Superior temporal gyrus (tissue), 1 donor: ENCODE measurements around the gene MAGEA2B.
"Not testable (repeated sequence)": the region's sequence is repeated elsewhere in the genome, so short reads cannot be mapped to it uniquely, and the experiment has no call there.

ENCODE experiments used
- DNase-seq: peaks from one replicate; pipeline ENCODE4 v3.0.0-alpha.2; 2016; ENCODE audit errors: extremely low spot score

Gene MAGEA2B

GRCh38 chrX:152713815-152714787 lies at the start of gene MAGEA2B:
Gene MAGEA2B (plus strand): TSS chrX:152714628. CDS start chrX:152717107, 2,479 bp downstream.
- not testable (repeated sequence) for DNase-seq

- no peak for DNase-seq
These were observed 40.3 kb upstream of the MAGEA2B start for GRCh38 chrX:152674135-152674534.

- not testable (repeated sequence) for DNase-seq
These were observed 39.8 kb upstream of the MAGEA2B start for GRCh38 chrX:152674652-152675051.

GRCh38 chrX:152681012-152681411 lies 33.4 kb upstream of the MAGEA2B start:
- DNase-seq = not testable (repeated sequence)

- DNase-seq = not testable (repeated sequence)
These were observed 16.2 kb upstream of the MAGEA2B start, which contains the start of gene MAGEA3 for GRCh38 chrX:152697952-152698931. Gene MAGEA3 (plus strand): TSS chrX:152698794. CDS start chrX:152700833, 2,039 bp downstream.

GRCh38 chrX:152700390-152700789 lies 14.0 kb upstream of the MAGEA2B start:
- not testable (repeated sequence) for DNase-seq

- not testable (repeated sequence) for DNase-seq
These were observed 7.9 kb upstream of the MAGEA2B start for GRCh38 chrX:152706500-152706899.

- not testable (repeated sequence) for DNase-seq
These were observed 5.3 kb upstream of the MAGEA2B start, which contains the start of gene CSAG2 for GRCh38 chrX:152709173-152709572. Gene CSAG2 (minus strand): TSS chrX:152709273. CDS start chrX:152709112, 161 bp downstream.

- not testable (repeated sequence) for DNase-seq
These were observed 1.2 kb upstream of the MAGEA2B start for GRCh38 chrX:152713195-152713594.

GRCh38 chrX:152725409-152725808 lies 11.0 kb downstream of the MAGEA2B start:
- no peak for DNase-seq

- DNase-seq = no peak
These were observed 19.0 kb downstream of the MAGEA2B start, which contains the start of the genes CSAG1 and MAGEA12 for GRCh38 chrX:152733261-152733975. Gene CSAG1 (minus strand): TSS chrX:152733721. CDS start chrX:152732460, 1,261 bp downstream. Gene MAGEA12 (plus strand): TSS chrX:152733757. CDS start chrX:152736162, 2,405 bp downstream.

GRCh38 chrX:152734143-152734858 lies 19.9 kb downstream of the MAGEA2B start:
- DNase-seq = not testable (repeated sequence)

- DNase-seq = no peak
These were observed 20.7 kb downstream of the MAGEA2B start for GRCh38 chrX:152735101-152735500.

GRCh38 chrX:152735860-152736511 lies 21.6 kb downstream of the MAGEA2B start:
- DNase-seq = no peak

GRCh38 chrX:152736528-152736927 lies 22.1 kb downstream of the MAGEA2B start:
- not testable (repeated sequence) for DNase-seq

GRCh38 chrX:152738560-152738959 lies 24.1 kb downstream of the MAGEA2B start:
- no peak for DNase-seq

GRCh38 chrX:152753686-152754650 lies 39.5 kb downstream of the MAGEA2B start, which contains the start of gene MAGEA2:
Gene MAGEA2 (minus strand): TSS chrX:152753842. CDS start chrX:152751363, 2,479 bp downstream.
- not testable (repeated sequence) for DNase-seq

GRCh38 chrX:152754871-152755270 lies 40.4 kb downstream of the MAGEA2B start:
- not testable (repeated sequence) for DNase-seq
